K562 (cell line): ENCODE data around the gene ANKRD10.

Experiments
- CTCF ChIP-seq, 3 experiments: IDR thresholded peaks in 2 of 3; conservative IDR thresholded peaks in 1 of 3; 2 replicates each; pipeline ENCODE4 v1.5.1; 2011 to 2012; ENCODE audit warnings: low read length in 3 of 3, mild to moderate bottlenecking in 3 of 3, control low read depth in 2 of 3, improper control_type of control experiment in 1 of 3, inconsistent platforms in 1 of 3, low read depth in 1 of 3, mixed read lengths in 1 of 3, moderate library complexity in 1 of 3; ENCODE audit not compliant: insufficient read depth in 2 of 3
- FOXJ3 ChIP-seq: sonication (generic); formaldehyde crosslinking; IDR thresholded peaks from 2 replicates; pipeline ENCODE4 v1.4.0; 2020; ENCODE audit warnings: mild to moderate bottlenecking, missing genetic modification reagents
- POLR2AphosphoS5 ChIP-seq: IDR thresholded peaks from 2 replicates; pipeline ENCODE4 v1.6.1; 2011; ENCODE audit warnings: mild to moderate bottlenecking, low read depth, low read length, moderate library complexity; ENCODE audit not compliant: control insufficient read depth, insufficient read depth
- POLR3A ChIP-seq: IDR thresholded peaks from 2 replicates; pipeline ENCODE4 v1.6.1; 2011; ENCODE audit warnings: borderline replicate concordance, mild to moderate bottlenecking, moderate library complexity; ENCODE audit not compliant: insufficient read length, insufficient read depth; ENCODE audit errors: extremely low read depth
- RBM39 ChIP-seq: fragments of 200-400 bp; formaldehyde crosslinking; optimal IDR thresholded peaks from 2 replicates; pipeline ENCODE3; 2018; ENCODE audit warnings: low read depth, low read length
- REST ChIP-seq, 2 experiments: fragments of 450-650 bp; formaldehyde crosslinking in 1 of 2; IDR thresholded peaks; 2 replicates each; pipeline versions ENCODE4 v1.4.0 to v1.6.1; 2014 to 2020; ENCODE audit warnings: mild to moderate bottlenecking in 2 of 2, borderline replicate concordance in 1 of 2, low read depth in 1 of 2
- SP2 ChIP-seq: IDR thresholded peaks from 2 replicates; pipeline ENCODE4 v1.6.1; 2011; ENCODE audit warnings: mild to moderate bottlenecking, low read depth, low read length, moderate library complexity; ENCODE audit not compliant: poor library complexity, severe bottlenecking; ENCODE audit errors: extremely low read depth
- TCF15 ChIP-seq: fragments of 250-450 bp; sonication (Bioruptor Pico); IDR thresholded peaks from 2 replicates; pipeline ENCODE4 v1.8.0; 2022; ENCODE audit warnings: moderate library complexity, mild to moderate bottlenecking, inconsistent platforms
- TEAD4 ChIP-seq, 2 experiments: sonication (generic) in 1 of 2; formaldehyde crosslinking in 1 of 2; IDR thresholded peaks; 2 replicates each; pipeline versions ENCODE4 v1.6.1 to v1.8.0; 2012 to 2022; ENCODE audit warnings: borderline replicate concordance in 1 of 2, inconsistent platforms in 1 of 2, low read length in 1 of 2, mild to moderate bottlenecking in 1 of 2, missing genetic modification reagents in 1 of 2
- USF1 ChIP-seq: sonication (generic); formaldehyde crosslinking; IDR thresholded peaks from 2 replicates; pipeline ENCODE4 v1.9.0; 2022; ENCODE audit warnings: mild to moderate bottlenecking, missing genetic modification reagents
- ZNF274 ChIP-seq: IDR thresholded peaks from 2 replicates; pipeline ENCODE4 v1.6.1; 2011; ENCODE audit warnings: low read depth, mild to moderate bottlenecking, low read length, moderate library complexity, borderline replicate concordance
- ZNF639 ChIP-seq, 2 experiments: fragments of 200-800 bp in 1 of 2; sonication (Bioruptor generic) in 1 of 2; sonication (generic) in 1 of 2; formaldehyde crosslinking in 1 of 2; IDR thresholded peaks in 1 of 2; conservative IDR thresholded peaks in 1 of 2; 2 replicates each; pipeline versions ENCODE4 v1.5.0 to v1.6.1; 2016 to 2020; ENCODE audit warnings: missing compliant biosample characterization in 1 of 2, missing genetic modification characterization in 1 of 2, missing genetic modification reagents in 1 of 2
- TF ChIP-seq, protein P1 (sequence below): fragments of 450-650 bp; IDR thresholded peaks from 2 replicates; pipeline ENCODE4 v1.6.1; 2016
- TF ChIP-seq, protein P2 (sequence below): fragments of 450-650 bp; IDR thresholded peaks from 2 replicates; pipeline ENCODE4 v1.6.1; 2016; ENCODE audit warnings: mild to moderate bottlenecking

GRCh38 chr13:110942248-110942981, 27.5 kb upstream of the ANKRD10 start:
- TF ChIP-seq REST (IDR thresholded peaks at IDR 0.05; ENCODE audit: borderline replicate concordance) (no peak), REST (CRISPR knock-in tag; IDR thresholded peaks at IDR 0.05; ENCODE audit: low read depth) (no peak), TCF15 (no peak), USF1 (no peak), CTCF (IDR thresholded peaks at IDR 0.05 in 2 of 3, conservative IDR thresholded peaks at IDR 0.05 in 1 of 3; ENCODE audit: insufficient read depth in 2 of 3, low read depth in 1 of 3, low read length in 3 of 3) (no peak), ZNF274 (no peak), RBM39 (no peak), POLR2AphosphoS5 (no peak), SP2 (no peak), TEAD4 (IDR thresholded peaks at IDR 0.05; ENCODE audit: low read length) (no peak), TEAD4 (CRISPR knock-in tag; IDR thresholded peaks at IDR 0.05; ENCODE audit: borderline replicate concordance) (no peak), ZNF639 (CRISPR knock-in tag; conservative IDR thresholded peaks at IDR 0.05 in 1 of 2, IDR thresholded peaks at IDR 0.05 in 1 of 2) (no peak), POLR3A (no peak), FOXJ3 (CRISPR knock-in tag) (no peak)
- TF ChIP-seq, protein P1, sequence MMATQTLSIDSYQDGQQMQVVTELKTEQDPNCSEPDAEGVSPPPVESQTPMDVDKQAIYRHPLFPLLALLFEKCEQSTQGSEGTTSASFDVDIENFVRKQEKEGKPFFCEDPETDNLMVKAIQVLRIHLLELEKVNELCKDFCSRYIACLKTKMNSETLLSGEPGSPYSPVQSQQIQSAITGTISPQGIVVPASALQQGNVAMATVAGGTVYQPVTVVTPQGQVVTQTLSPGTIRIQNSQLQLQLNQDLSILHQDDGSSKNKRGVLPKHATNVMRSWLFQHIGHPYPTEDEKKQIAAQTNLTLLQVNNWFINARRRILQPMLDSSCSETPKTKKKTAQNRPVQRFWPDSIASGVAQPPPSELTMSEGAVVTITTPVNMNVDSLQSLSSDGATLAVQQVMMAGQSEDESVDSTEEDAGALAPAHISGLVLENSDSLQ, result no peak
- TF ChIP-seq, protein P2, sequence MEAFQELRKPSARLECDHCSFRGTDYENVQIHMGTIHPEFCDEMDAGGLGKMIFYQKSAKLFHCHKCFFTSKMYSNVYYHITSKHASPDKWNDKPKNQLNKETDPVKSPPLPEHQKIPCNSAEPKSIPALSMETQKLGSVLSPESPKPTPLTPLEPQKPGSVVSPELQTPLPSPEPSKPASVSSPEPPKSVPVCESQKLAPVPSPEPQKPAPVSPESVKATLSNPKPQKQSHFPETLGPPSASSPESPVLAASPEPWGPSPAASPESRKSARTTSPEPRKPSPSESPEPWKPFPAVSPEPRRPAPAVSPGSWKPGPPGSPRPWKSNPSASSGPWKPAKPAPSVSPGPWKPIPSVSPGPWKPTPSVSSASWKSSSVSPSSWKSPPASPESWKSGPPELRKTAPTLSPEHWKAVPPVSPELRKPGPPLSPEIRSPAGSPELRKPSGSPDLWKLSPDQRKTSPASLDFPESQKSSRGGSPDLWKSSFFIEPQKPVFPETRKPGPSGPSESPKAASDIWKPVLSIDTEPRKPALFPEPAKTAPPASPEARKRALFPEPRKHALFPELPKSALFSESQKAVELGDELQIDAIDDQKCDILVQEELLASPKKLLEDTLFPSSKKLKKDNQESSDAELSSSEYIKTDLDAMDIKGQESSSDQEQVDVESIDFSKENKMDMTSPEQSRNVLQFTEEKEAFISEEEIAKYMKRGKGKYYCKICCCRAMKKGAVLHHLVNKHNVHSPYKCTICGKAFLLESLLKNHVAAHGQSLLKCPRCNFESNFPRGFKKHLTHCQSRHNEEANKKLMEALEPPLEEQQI, result no peak
